ENCODE results near the gene PPFIA1. TPM values are rescaled to one million over a fixed set of nuclear protein-coding genes. Genes with fewer than 3 reads are reported as not detected.

The PPFIA1 gene
- total RNA-seq, 2 experiments from 2014 or later: 34.3 to 42.0 TPM

GRCh38 chr11:70430671-70431574, 160.4 kb downstream of the PPFIA1 start:
- no peak for TF ChIP-seq CTCF (IDR thresholded peaks at IDR 0.05)
- intact Hi-C loops (cut with DNase I, micrococcal nuclease): no loop called here
- Histone ChIP-seq H3K27me3 (ENCODE audit: control insufficient read depth in 1 of 2, insufficient read depth in 2 of 2, low read length in 2 of 2) (no peaks in the 10 kb centered on the region), H3K36me3 (ENCODE audit: insufficient read depth, low read length) (no peaks in the 10 kb centered on the region), H3K9me3 (ENCODE audit: control insufficient read depth in 1 of 2, insufficient read depth in 1 of 2, low read length in 2 of 2) (no peaks in the 10 kb centered on the region), H3K4me1 (ENCODE audit: insufficient read depth, low read length) (no peaks in the 10 kb centered on the region), H3K27ac (ENCODE audit: low read depth in 1 of 2, low read length in 2 of 2) (no peak overlapping the region), H3K4me3 (ENCODE audit: low read length) (no peak overlapping the region)
- Mint-ChIP-seq H3K4me3 (no peak overlapping the region), H3K9me3 (no peaks in the 10 kb centered on the region), H3K4me1 (ENCODE audit: low read depth) (no peaks in the 10 kb centered on the region), H3K27ac (no peak overlapping the region), H3K27me3 (no peaks in the 10 kb centered on the region), H3K36me3 (ENCODE audit: low read depth) (no peaks in the 10 kb centered on the region)
- DNase-seq (no peak), ATAC-seq (ENCODE audit: poor library complexity) (no peak)
- POLR2A ChIA-PET: no interaction called here
- CTCF ChIA-PET: no interaction called here

- Histone ChIP-seq H3K36me3 (ENCODE audit: insufficient read depth, low read length) (no peaks in the 10 kb centered on the region), H3K9me3 (ENCODE audit: control insufficient read depth in 1 of 2, insufficient read depth in 1 of 2, low read length in 2 of 2) (no peaks in the 10 kb centered on the region), H3K4me3 (ENCODE audit: low read length) (no peak overlapping the region), H3K4me1 (ENCODE audit: insufficient read depth, low read length) (no peaks in the 10 kb centered on the region), H3K27me3 (ENCODE audit: control insufficient read depth in 1 of 2, insufficient read depth in 2 of 2, low read length in 2 of 2) (no peaks in the 10 kb centered on the region), H3K27ac (ENCODE audit: low read depth in 1 of 2, low read length in 2 of 2) (no peak overlapping the region)
- intact Hi-C loops (cut with DNase I, micrococcal nuclease): no loop called here
- no peaks in the 10 kb centered on the region for H3K36me3 Mint-ChIP-seq (ENCODE audit: low read depth)
- no peak overlapping the region for H3K27ac Mint-ChIP-seq
- ChIA-PET POLR2A (no interaction called here), CTCF (no interaction called here)
- DNase-seq: no peak
- H3K4me3 Mint-ChIP-seq: no peak overlapping the region
- no peak for ATAC-seq (ENCODE audit: poor library complexity)
- no peak for TF ChIP-seq CTCF (IDR thresholded peaks at IDR 0.05)
- H3K9me3 Mint-ChIP-seq: no peaks in the 10 kb centered on the region
- H3K27me3 Mint-ChIP-seq: no peaks in the 10 kb centered on the region
- no peaks in the 10 kb centered on the region for H3K4me1 Mint-ChIP-seq (ENCODE audit: low read depth)
Observed at GRCh38 chr11:70431611-70432010, 161.1 kb downstream of the PPFIA1 start.

- Histone ChIP-seq H3K9me3 (ENCODE audit: control insufficient read depth in 1 of 2, insufficient read depth in 1 of 2, low read length in 2 of 2) (no peaks in the 10 kb centered on the region), H3K27me3 (ENCODE audit: control insufficient read depth in 1 of 2, insufficient read depth in 2 of 2, low read length in 2 of 2) (no peaks in the 10 kb centered on the region), H3K36me3 (ENCODE audit: insufficient read depth, low read length) (no peaks in the 10 kb centered on the region), H3K27ac (ENCODE audit: low read depth in 1 of 2, low read length in 2 of 2) (no peak overlapping the region), H3K4me1 (ENCODE audit: insufficient read depth, low read length) (no peaks in the 10 kb centered on the region), H3K4me3 (ENCODE audit: low read length) (no peak overlapping the region)
- Mint-ChIP-seq H3K27ac (no peak overlapping the region), H3K9me3 (no peaks in the 10 kb centered on the region), H3K27me3 (no peaks in the 10 kb centered on the region), H3K4me1 (ENCODE audit: low read depth) (no peaks in the 10 kb centered on the region), H3K36me3 (ENCODE audit: low read depth) (no peaks in the 10 kb centered on the region), H3K4me3 (no peak overlapping the region)
- intact Hi-C loops (cut with DNase I, micrococcal nuclease): no loop called here
- no peak for ATAC-seq (ENCODE audit: poor library complexity)
- ChIA-PET CTCF (no interaction called here), POLR2A (no interaction called here)
- TF ChIP-seq CTCF (IDR thresholded peaks at IDR 0.05): no peak
- DNase-seq: no peak
Observed at GRCh38 chr11:70432065-70432464, 161.6 kb downstream of the PPFIA1 start.
